Measurements from ENCODE around the gene CENPX. TPM values are rescaled to one million over a fixed set of nuclear protein-coding genes. Genes with fewer than 3 reads are reported as not detected.

CENPX gene
- total and polyA plus RNA-seq, 2 of the 13 experiments (the other 11 are each of a cell fraction or from before 2014, with no cell fraction given): 92.7 to 170 TPM

DNA sequence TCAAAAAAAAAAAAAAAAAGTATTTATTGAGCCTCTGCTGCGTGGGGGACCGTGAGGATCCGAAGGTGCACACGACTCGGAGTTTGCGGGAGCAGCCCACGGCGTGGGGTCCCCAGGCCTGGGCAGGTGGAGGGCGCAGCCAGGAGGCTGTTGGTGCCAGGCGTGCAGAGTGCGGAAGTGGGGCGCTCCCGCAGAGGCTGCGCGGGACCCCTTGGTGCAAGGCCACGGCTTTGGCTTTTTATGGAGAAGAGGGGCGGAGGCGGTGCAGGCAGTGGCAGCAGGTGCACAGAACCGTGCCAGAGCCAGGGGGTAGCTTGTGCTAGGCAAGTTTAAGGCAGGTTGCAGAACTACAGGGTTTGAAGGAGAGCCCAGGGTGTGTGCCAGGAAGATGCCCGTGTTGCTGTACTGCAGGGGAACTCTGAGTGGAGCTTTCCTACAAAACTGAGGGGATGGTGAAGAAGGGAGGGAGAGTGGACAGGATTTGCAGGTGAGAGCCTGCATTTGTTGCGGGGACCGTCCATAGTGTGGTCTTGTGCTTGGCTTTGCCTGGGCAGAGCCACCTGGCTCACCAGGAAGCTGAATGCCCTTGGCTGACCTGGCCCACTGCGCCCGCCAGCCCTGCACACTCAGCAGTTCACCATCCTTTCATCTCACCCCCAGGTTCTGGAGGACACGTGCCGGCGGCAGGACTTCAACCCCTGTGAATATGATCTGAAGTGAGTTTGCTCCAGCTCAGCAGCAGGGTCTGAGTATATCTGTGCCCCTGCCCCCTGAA is 44.0 kb downstream of the CENPX start (continued):
- TF ChIP-seq, protein P1, sequence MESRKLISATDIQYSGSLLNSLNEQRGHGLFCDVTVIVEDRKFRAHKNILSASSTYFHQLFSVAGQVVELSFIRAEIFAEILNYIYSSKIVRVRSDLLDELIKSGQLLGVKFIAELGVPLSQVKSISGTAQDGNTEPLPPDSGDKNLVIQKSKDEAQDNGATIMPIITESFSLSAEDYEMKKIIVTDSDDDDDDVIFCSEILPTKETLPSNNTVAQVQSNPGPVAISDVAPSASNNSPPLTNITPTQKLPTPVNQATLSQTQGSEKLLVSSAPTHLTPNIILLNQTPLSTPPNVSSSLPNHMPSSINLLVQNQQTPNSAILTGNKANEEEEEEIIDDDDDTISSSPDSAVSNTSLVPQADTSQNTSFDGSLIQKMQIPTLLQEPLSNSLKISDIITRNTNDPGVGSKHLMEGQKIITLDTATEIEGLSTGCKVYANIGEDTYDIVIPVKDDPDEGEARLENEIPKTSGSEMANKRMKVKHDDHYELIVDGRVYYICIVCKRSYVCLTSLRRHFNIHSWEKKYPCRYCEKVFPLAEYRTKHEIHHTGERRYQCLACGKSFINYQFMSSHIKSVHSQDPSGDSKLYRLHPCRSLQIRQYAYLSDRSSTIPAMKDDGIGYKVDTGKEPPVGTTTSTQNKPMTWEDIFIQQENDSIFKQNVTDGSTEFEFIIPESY (CRISPR knock-in tag; IDR thresholded peaks at IDR 0.05): peak; percentile 98
- TF ChIP-seq MIXL1 (CRISPR knock-in tag; IDR thresholded peaks at IDR 0.05) (no peak), ZNF44 (CRISPR knock-in tag; IDR thresholded peaks at IDR 0.05) (no peak), ZNF777 (CRISPR knock-in tag; IDR thresholded peaks at IDR 0.05) (no peak), HNRNPLL (IDR thresholded peaks at IDR 0.05; ENCODE audit: low read depth, low read length, poor library complexity, severe bottlenecking) (no peak), ZNF441 (CRISPR knock-in tag; IDR thresholded peaks at IDR 0.05; ENCODE audit: borderline replicate concordance) (no peak), NR2F6 (IDR thresholded peaks at IDR 0.05) (no peak), NR2F6 (CRISPR knock-in tag; IDR thresholded peaks at IDR 0.05) (no peak), ZMYM2 (CRISPR knock-in tag; IDR thresholded peaks at IDR 0.05) (no peak), ZNF432 (CRISPR knock-in tag; IDR thresholded peaks at IDR 0.05; ENCODE audit: borderline replicate concordance) (no peak), KMT2B (CRISPR knock-in tag; IDR thresholded peaks at IDR 0.05) (no peak), ZNF136 (CRISPR knock-in tag; IDR thresholded peaks at IDR 0.05; ENCODE audit: low read depth) (no peak), SALL1 (CRISPR knock-in tag; IDR thresholded peaks at IDR 0.05) (no peak), NONO (IDR thresholded peaks at IDR 0.05) (no peak), NONO (CRISPR knock-in tag; conservative IDR thresholded peaks at IDR 0.05) (no peak), REL (CRISPR knock-in tag; conservative IDR thresholded peaks at IDR 0.05) (no peak), SIN3B (IDR thresholded peaks at IDR 0.05; ENCODE audit: low read length) (no peak), ZNF510 (CRISPR knock-in tag; IDR thresholded peaks at IDR 0.05; ENCODE audit: low read depth) (no peak)
- TF ChIP-seq, protein P2, sequence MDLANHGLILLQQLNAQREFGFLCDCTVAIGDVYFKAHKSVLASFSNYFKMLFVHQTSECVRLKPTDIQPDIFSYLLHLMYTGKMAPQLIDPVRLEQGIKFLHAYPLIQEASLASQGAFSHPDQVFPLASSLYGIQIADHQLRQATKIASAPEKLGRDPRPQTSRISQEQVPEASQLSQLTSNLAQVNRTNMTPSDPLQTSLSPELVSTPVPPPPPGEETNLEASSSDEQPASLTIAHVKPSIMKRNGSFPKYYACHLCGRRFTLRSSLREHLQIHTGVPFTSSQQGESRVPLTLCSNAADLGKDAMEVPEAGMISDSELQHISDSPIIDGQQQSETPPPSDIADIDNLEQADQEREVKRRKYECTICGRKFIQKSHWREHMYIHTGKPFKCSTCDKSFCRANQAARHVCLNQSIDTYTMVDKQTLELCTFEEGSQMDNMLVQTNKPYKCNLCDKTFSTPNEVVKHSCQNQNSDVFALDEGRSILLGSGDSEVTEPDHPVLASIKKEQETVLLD (CRISPR knock-in tag; IDR thresholded peaks at IDR 0.05; ENCODE audit: low read depth): no peak
- TF ChIP-seq, protein P3, sequence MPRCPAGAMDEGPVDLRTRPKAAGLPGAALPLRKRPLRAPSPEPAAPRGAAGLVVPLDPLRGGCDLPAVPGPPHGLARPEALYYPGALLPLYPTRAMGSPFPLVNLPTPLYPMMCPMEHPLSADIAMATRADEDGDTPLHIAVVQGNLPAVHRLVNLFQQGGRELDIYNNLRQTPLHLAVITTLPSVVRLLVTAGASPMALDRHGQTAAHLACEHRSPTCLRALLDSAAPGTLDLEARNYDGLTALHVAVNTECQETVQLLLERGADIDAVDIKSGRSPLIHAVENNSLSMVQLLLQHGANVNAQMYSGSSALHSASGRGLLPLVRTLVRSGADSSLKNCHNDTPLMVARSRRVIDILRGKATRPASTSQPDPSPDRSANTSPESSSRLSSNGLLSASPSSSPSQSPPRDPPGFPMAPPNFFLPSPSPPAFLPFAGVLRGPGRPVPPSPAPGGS (CRISPR knock-in tag; IDR thresholded peaks at IDR 0.05): peak; percentile 25; the same call in 1 of the 2 replicates
- TF ChIP-seq, protein P4, sequence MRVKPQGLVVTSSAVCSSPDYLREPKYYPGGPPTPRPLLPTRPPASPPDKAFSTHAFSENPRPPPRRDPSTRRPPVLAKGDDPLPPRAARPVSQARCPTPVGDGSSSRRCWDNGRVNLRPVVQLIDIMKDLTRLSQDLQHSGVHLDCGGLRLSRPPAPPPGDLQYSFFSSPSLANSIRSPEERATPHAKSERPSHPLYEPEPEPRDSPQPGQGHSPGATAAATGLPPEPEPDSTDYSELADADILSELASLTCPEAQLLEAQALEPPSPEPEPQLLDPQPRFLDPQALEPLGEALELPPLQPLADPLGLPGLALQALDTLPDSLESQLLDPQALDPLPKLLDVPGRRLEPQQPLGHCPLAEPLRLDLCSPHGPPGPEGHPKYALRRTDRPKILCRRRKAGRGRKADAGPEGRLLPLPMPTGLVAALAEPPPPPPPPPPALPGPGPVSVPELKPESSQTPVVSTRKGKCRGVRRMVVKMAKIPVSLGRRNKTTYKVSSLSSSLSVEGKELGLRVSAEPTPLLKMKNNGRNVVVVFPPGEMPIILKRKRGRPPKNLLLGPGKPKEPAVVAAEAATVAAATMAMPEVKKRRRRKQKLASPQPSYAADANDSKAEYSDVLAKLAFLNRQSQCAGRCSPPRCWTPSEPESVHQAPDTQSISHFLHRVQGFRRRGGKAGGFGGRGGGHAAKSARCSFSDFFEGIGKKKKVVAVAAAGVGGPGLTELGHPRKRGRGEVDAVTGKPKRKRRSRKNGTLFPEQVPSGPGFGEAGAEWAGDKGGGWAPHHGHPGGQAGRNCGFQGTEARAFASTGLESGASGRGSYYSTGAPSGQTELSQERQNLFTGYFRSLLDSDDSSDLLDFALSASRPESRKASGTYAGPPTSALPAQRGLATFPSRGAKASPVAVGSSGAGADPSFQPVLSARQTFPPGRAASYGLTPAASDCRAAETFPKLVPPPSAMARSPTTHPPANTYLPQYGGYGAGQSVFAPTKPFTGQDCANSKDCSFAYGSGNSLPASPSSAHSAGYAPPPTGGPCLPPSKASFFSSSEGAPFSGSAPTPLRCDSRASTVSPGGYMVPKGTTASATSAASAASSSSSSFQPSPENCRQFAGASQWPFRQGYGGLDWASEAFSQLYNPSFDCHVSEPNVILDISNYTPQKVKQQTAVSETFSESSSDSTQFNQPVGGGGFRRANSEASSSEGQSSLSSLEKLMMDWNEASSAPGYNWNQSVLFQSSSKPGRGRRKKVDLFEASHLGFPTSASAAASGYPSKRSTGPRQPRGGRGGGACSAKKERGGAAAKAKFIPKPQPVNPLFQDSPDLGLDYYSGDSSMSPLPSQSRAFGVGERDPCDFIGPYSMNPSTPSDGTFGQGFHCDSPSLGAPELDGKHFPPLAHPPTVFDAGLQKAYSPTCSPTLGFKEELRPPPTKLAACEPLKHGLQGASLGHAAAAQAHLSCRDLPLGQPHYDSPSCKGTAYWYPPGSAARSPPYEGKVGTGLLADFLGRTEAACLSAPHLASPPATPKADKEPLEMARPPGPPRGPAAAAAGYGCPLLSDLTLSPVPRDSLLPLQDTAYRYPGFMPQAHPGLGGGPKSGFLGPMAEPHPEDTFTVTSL (CRISPR knock-in tag; IDR thresholded peaks at IDR 0.05; ENCODE audit: borderline replicate concordance): no peak

Measured in HepG2 (cell line).